IPS DF 4.7 (cell line): ENCODE measurements around the gene HAGHL.

Experiments
- DNase-seq: peaks from one replicate; pipeline ENCODE4 v3.0.0-alpha.2; 2013; ENCODE audit warnings: low spot score; ENCODE audit errors: extremely low read depth

Gene HAGHL, protein sequence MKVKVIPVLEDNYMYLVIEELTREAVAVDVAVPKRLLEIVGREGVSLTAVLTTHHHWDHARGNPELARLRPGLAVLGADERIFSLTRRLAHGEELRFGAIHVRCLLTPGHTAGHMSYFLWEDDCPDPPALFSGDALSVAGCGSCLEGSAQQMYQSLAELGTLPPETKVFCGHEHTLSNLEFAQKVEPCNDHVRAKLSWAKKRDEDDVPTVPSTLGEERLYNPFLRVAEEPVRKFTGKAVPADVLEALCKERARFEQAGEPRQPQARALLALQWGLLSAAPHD

DNA sequence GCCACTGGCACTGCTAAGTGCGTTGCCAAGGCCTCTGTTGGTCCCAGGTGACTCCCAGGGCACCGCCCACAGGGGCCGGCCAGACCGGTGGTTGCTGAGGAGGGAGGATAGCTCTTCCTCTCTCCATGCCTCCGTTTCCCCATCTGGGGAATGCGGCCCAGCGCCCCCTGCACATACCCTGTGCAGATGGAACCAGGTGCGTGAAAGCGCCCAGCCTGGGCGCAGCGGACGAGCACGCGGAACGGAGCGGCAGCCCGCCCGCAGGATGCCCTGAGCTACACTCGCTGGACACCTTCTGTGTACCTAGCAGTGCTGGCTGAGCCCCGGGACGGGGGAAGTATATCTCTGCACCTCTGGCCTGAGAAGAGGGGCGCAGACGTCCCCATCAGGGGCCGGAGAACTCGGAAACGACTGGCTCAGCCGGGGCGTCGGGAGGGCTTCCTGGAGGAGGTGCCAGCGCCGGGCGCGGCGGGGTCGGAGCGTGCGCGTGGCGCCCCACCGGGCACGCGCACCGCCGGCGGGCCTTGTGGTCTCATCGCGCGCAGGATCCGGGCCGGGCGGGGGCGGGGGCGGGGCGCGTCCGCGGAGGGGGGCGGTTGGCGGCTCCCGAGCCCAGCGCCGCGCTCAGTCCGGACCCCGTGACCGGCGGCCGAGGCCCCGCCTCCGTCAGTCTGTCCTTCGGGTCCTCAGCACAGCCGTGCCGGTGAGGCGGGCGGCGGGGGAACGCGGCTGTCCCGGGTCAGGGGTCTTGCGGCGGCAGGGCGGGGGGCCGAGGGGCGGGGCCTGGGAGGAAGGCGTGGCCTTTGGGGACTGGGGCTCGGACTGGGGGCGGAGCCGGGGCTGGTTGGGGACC is at the start of gene HAGHL, which contains the start of gene CCDC78:
Gene HAGHL, plus strand, starts transcription at position 669 of the 853 bp plus-strand sequence. CDS start 404 bp downstream, outside the sequence.
Gene CCDC78, minus strand, starts transcription at position 6 of the 853 bp plus-strand sequence. CDS start 76 bp downstream, outside the sequence.
- no peak for DNase-seq

DNA sequence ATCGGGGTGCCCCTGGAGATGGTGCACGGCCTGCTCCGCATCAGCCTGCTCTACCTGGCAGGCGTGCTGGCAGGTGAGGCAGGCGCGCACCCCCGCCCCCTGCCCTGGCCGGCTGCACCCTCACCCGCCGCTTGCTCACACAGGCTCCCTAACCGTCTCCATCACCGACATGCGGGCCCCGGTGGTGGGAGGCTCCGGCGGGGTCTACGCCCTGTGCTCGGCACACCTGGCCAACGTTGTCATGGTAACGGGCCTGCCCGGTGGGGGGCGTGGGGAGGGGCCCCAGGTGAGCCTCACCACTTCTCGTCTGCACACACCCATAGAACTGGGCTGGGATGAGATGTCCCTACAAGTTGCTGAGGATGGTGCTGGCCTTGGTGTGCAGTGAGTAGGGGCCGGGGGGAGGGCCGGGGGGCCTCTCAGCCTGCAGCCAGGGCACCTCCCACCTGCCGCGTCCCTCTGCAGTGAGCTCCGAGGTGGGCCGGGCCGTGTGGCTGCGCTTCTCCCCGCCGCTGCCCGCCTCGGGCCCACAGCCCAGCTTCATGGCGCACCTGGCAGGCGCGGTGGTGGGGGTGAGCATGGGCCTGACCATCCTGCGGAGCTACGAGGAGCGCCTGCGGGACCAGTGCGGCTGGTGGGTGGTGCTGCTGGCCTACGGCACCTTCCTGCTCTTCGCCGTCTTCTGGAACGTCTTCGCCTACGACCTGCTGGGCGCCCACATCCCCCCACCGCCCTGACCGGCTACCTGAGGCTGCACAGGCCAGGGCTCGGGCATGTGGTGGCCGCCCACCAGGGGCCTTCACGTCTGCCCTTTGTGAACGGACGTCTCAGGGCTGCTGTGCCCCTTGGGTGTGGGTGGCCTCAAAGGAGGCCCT is 49.4 kb upstream of the HAGHL start:
- DNase-seq, result no peak

DNA sequence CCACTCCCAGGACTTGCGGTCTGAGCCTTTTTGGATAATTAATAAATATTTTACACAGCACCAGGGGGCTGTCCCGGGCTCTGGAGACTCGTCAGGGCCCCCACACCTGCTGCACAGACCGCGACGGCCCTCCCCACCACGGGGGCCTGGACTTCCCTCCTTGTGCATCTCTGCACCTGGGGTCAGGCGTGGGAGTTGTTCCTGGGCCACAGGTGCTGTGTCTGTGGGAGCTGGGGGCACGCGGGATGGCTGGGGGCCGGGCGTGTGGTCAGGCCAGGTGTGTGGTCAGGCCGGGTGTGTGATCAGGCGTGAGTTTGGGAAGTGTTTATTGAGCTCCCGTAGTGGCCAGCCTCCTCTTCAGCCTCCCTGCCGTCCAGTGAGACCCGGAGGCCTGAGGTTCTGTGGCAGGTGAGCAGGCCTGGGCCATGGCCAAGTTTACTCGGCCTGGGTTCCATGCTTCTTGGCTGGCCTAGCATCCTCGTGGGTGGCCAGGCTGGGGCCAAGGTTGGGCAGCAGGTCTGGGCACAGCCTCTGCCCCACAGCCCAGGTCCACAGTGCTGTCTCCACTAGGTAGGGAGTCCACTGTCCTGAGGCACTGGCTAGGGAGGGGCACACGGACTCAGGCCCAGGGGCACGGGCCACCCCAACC is 48.6 kb upstream of the HAGHL start:
- DNase-seq, result no peak

DNA sequence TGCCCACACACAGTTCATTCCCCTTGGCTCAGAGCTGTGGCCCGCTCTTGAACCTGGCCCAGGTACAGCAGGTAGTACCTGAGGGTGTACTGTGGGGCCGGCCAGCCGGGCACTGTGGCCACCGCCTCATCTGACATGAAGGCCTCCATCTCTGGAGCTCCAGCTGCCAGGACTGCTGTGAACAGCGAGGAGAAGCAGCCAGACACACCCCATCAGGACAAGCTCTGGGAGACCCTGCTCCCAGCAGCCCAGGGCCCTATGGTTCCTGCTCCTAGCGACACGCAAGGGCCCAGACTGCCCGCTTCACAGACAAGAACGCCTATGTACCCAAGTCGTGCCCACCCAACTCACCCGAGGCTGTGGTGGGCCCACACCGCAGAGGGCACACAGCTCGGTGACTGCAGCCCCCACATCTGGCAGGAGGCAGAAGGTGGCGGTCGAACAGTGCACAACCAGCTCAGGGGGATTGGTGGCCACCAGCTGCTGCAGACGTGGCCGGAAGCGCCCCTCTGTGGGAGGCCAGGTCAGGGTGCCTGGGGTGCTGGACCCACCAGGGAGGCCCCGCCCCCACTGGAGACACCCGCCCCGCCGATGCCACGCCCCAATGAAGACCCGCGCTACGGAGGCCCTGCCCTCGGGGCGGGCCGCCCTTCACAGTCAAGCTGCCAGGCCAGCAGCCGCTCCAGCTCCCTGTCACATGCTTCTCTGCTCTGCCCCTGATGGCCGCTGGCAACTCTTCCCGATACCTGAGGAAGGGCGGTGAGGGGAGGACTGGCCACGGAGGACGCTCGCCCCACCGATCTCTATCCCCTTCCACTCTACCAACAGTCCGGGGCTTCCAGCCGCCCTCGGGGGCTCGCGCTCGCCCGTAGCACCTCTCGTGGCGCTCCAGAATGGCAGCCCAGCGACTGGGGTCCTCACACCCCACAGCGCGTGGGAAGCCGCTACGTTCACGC is 47.8 kb upstream of the HAGHL start:
- no peak for DNase-seq

- no peak for DNase-seq
Measured at GRCh38 chr16:679814-680624, 46.9 kb upstream of the HAGHL start, which contains the start of gene STUB1. STUB1 (plus strand) TSS chr16:680410; CDS start chr16:680526, 116 bp downstream.

- DNase-seq, result no peak
Measured at GRCh38 chr16:680625-680945, 46.3 kb upstream of the HAGHL start.

GRCh38 chr16:680967-681745 is 45.8 kb upstream of the HAGHL start:
- DNase-seq, result no peak

- no peak for DNase-seq
Measured at GRCh38 chr16:681746-682427, 45.0 kb upstream of the HAGHL start.

GRCh38 chr16:682493-683395 is 44.2 kb upstream of the HAGHL start:
- no peak for DNase-seq

DNA sequence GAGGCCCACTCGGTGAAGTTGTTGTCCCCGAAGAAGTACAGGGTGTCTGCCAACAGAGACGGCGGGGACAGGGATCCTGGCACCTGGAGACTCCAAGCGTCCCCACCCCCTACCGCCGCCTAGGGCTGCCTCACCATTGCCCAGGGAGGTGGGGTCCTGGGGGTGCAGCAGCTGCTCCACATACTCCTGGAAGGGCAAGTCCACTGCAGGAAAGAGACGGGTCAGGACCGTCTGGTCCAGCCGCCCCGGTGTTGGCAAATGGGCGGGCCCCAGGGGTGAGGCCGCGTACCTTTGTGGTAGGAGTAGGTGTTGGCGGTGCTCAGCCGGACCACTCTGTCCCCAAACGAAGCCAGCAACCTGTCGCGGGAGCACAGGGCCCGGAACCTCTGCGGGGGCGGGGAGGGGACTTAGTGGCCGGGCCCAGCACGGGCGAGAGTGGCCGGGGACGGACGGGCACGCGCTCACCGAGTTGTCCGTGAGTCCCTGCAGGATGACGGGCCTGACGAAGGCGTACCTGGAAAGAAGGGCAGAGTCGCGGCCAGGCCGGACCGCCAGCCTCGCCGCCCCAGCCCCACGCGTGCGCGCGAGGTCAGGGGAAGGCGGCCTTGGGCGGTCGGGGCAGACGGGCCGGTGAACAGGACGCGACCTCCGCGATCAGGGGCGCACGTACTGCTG is 43.4 kb upstream of the HAGHL start:
- DNase-seq, result no peak

- DNase-seq, result no peak
Measured at GRCh38 chr16:684071-684794, 42.7 kb upstream of the HAGHL start, which contains the start of gene JMJD8. JMJD8 (minus strand) TSS chr16:684334; CDS start chr16:684319, 15 bp downstream.

DNA sequence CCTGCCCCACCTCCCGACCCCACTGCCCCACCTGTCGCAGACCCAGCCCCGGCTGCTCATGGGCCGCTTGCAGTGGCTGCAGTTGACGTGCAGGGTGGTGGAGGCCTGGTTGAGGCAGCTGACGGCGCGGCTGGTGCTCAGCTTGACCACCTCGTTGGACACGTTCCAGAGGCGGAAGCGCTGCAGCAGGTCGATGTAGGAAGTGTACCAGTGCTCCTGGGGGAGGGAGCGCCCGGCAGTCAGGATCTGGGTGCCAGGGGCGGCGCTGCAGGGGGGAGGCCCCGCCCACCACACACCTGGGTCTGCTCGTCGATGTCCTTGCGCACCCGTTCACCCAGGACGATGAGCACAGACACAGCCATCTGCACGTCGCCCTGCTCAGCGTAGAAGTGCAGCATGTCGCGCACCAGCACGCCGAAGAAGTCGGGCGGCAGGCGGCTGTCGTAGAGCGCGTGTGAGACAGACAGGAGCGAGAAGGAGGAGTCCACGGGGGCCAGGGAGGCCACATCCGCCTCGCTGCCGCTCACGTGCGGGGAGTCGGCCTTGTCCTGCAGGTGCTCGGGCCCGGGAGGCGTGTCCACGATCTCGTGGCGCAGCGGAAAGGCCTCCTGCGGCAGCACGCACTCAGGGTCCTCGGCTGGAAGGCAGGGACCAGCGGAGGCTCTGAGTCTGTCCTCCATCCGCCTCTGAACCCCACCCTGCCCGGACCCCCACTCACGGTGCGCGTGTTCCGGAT is 41.8 kb upstream of the HAGHL start:
- no peak for DNase-seq

DNA sequence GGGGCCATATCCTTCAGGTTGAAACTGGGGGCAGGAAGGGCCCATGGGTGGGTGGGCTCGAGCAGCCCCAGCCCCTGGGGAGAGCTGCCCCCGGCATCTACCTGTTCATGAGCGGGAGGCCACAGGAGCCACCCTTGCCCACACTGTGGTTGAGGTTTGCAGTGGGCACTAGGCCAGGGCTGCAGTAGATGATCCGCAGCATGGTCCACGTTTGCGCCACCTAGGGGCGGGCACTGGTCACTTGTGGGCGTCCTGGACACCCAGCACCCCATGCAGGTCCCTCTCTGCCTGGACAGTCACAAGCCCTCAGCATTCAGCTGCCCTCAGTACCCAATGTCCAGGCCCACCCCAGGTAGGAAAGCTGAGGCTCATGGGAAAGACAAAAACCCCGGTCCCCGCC is 40.9 kb upstream of the HAGHL start:
- DNase-seq, result no peak

GRCh38 chr16:686459-687260 is 40.2 kb upstream of the HAGHL start:
- no peak for DNase-seq
